Embryonic facial prominence (tissue), 1 donor: ENCODE data around the gene ZSCAN23.
"Not testable (repeated sequence)": the region's sequence is repeated elsewhere in the genome, so short reads cannot be mapped to it uniquely, and the experiment has no call there.

ENCODE experiments used
- DNase-seq: peaks from one replicate; pipeline ENCODE4 v3.0.0-alpha.2; 2016; ENCODE audit errors: extremely low spot score

ZSCAN23 gene

DNA sequence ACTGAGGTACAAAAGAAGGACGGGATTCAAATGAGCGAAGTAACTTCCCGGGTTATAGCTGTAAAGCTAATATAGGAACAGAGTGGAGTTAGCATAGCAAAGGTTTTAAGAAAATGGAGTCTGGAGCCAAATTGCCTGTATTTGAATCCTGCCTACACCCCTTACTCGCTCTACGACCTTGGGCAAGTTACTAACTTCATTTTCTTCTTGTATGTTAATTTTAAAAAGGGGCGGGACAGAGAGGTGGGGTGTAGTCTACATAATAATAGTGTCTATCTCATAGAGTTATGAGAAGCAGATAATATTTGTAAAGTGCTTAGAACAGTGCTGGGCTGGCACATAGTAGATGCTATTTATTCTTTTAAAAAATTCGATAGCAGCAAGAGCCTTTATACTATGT is 705 bp downstream of the ZSCAN23 start:
- no peak for DNase-seq

DNA sequence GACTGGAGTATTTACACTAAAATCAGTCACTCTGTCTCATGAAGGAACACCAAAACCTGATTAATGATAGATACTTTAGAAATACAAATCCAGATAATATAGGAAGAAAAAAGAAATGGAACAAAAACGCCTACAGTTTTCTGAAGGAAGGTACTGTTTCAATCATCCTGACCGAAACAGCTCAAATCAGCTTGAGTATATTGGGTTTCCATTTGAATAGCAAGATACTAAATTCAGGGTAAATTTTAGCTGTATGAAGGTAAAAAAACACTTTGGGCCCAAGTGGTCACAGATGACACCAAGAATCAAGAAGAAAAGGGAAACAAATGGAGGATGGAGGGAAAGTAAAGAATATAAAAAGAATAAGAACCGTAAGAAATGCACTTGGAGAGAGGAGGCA is 6.9 kb downstream of the ZSCAN23 start:
- no peak for DNase-seq

DNA sequence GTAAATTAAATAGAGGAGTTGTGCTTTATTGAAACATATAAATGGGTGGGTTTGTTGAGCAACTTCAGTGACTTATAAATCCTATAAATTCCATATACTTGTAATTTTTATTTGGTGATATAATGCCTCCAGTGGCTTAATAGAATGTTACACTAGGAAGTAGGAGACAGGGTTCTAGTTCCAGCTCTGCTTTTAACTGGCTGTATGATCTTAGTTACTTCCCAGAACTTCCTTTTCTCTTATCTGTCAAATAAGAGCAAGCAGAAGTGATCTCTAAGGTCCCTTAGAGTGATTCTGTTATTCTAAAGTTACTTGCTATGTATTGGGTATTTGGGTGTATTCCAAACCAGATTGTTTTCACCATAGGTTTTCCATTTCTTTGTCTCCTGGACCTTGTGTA is 10.2 kb downstream of the ZSCAN23 start:
- DNase-seq = no peak

DNA sequence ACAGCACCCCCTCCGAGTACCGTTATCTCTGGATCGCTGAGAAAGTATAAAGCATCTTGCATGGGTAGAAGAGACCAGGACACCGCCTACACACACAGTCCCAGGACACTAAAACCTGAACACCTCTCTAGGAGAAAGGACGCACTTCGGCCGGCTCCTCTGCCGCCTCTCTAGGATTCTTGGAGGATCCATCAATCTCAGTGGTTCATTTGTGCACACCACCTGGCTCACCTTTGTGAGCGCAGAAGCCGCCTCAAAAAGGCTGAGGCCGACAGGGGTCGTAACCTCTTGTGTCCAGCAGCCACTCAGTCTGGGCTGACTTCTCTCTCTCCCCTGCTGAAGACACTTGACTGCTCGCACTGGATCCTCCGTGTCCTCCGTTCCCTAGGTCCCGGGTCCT is 13.5 kb downstream of the ZSCAN23 start:
- no peak for DNase-seq

DNA sequence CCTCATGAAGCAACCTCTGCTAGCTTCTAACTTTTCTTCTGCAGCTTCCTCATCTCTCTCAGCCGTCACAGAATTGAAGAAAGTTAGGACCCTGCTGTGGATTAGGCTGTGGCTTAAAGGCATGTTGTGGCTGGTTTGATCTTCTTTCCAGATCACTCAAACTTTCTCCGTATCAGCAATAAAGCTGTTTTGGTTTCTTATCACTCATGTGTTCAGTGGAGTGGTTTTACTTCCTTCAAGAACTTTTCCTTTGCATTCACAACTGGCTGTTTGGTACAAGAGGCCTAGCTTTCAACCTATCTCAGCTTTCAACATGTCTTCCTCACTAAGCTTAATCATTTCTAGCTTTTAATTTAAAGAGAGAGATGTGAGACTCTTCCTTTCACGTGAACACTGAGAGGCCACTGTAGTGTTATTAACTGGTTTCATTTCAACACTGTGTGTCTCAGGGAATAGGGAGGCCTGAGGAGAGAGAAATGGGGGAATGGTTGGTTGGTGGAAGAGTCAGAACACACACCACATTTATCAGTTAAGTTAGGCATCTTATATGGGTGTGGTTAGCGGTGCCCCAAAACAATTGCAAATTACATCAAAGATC is 17.2 kb downstream of the ZSCAN23 start:
- DNase-seq = no peak

DNA sequence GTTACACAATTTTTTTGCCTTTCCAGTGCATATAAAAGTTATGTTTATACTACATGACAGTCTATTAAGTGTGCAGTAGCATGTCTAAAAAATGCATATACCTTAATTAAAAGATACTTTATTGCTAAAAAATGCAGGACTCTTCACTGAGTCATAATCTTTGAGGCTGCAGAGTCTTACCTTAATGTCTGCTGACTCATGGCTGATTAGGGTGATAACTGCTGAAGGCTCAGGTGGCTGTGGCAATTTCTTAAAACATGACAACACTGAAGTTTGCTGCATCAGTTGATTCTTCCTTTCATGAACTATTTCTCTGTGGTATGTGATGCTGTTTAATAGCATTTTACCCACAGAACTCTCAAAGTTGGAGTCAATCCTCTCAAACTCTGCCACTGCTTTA is 19.1 kb downstream of the ZSCAN23 start:
- no peak for DNase-seq

DNA sequence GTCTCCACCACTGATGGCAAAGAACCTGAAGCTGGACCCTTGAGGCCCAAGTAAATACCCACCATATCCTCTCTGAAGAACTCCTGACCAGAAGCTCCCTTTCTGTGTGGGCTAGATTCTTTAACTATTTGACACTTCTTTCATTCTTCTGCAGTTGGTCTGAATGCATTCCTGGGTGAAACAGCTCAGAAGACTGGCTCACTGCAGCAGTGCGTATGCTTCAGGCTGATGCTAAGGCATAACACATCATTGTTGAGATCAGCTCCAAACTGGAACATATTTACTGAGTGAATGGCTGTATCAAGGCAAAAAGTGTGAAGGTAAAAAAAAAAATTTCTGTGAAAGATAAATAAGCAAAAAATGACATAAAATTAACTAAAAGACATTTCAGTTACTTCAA is 19.7 kb downstream of the ZSCAN23 start:
- DNase-seq = no peak

DNA sequence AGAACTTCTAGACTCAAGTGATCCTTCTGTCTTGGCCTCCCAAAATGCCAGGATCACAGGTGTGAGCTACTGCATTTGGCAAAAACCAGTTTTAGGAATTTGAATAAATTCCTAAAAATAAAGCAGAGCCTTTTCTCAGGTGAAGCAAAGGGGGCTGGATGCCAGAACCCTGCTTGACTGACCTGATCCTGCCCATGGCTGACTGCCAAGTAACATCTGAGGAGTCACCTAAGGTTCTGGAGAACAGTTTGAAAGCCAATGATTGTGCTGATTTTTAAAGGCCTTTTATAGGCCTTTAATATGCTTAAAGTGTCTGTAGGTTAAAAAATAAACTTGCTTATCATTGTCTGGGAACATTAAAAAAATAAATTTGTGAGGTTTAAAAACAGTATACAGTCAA is 29.6 kb downstream of the ZSCAN23 start:
- DNase-seq = no peak

DNA sequence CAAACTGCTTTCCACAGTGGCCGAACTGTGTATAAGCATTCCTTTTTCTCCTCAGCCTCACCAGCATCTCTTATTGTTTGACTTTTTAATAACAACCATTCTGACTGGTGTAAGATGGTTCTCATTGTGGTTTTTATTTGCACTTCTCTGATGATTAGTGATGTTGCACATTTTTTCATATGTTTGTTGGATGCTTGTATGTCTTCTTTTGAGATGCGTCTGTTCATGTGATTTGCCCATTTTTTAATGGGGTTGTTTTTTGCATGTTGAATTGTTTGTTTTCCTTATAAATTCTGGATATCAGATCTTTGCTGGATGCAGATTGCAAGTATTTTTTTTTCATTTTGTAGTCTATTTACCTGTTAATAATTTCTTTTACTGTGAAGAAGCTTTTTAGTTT is 32.5 kb downstream of the ZSCAN23 start:
- no peak for DNase-seq

DNA sequence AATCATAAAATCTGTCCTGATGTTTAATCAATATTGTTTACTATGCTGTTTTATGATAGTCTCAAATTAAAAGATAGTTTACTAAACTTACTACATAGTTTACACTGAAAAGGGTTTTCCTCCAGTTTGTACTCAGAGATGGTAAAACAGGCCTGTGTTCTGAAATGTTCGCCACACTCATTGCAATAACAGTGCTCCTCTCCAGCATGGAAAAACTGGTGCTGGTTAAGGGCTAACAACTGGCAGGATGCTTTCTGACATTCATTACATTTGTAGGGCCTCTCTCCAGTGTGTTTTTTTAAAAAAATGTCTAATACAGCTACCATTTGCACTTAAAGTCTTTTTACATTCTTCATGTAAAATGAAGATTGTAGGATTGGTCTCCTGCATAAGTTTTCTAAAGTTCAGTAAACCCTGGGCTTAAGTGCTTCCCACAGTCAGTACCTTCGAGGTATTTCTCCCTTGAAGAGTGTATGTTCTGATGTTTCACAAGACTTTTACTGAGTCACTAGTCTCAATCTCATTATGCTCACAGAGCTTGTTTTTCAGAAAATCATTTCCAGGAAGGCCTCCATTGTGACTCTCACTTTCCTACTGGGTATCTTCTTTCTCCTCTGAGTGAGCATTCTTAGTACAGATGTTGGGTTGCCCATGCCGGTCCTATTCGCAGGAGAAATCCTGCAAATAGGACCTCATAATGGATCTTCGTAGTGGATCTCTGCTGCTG is 35.1 kb downstream of the ZSCAN23 start:
- no peak for DNase-seq

DNA sequence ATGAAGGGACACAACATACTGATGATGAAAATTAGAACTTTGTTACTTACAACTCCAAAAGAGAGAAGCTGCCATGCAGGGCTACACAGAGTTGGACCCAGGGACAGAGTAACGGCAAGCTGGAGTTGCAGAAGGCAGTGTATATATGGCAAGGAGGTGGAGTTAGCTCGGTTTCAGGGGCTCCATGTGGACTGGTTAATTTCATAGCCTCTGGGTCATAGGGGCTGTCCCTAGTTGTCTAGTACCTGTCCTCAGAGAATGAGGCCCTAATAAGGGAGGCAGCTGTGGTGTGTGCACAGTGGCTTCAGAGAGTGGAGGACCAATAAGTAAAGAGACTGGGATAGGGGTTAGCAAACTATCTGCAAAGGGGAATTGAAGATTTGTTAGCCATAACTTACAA is 35.9 kb downstream of the ZSCAN23 start:
- DNase-seq = no peak

DNA sequence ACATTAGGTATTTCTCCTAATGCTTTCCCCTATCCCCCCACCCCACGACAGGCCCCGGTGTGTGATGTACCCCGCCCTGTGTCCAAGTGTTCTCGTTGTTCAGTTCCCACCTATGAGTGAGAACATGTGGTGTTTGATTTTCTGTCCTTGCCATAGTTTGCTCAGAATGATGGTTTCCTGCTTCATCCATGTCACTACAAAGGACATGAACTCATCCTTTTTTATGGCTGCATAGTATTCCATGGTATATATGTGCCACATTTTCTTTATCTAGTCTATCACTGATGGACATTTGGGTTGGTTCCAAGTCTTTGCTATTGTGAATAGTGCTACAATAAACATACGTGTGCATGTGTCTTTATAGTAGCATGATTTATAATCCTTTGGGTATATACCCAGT is 39.4 kb downstream of the ZSCAN23 start:
- DNase-seq = not testable (repeated sequence)

DNA sequence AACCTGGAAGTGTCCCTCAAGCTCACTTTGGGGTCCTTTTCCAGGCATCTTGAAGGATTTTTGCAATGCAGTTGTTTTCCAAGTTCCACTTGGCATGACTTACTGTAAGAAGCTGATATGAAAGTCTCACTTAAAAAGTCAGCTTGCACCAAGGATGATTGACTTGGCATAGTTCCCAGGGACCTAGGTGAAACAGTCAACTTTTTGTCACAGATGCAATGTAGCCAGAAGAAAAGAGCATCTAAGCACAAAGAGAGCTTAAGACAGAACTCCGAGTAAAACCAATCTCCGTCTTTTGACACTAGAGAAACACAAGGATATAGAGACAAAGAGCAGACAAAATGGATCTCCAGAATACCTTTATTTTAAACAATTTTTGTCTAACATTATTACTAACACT is 41.1 kb downstream of the ZSCAN23 start:
- DNase-seq = no peak

DNA sequence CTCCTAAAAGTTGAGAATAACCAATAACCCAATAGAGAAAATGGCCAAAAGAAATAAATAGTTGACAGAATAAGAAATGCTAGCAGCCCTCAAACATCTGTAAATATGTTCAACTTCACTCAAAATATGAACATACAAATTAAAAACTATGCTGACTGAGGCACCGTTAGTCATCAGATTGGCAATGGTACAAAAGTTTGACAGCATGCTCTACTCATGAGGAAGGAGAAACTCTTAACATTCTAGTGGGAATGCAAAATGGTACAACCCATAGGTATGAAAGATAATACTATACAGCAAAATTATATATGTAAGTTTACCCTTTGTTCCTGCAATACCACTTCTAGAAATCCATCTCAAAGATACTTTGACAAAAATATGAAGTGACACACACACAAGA is 42.1 kb downstream of the ZSCAN23 start:
- DNase-seq = no peak

DNA sequence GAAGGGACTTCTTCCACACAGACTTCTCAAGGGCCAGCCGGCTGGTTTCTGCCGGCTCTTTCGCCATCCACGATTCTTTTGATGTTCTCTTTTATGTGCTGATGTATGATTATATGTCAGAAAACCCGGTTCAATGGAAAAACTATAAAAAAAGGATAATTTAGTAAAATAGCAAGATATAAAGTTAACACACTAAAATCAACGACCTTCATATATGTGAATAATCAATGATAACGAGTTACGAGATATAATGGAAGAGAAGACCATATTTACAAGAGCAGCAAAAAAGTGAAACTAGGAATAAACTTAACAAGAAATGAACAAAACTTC is 43.2 kb downstream of the ZSCAN23 start:
- DNase-seq = no peak

DNA sequence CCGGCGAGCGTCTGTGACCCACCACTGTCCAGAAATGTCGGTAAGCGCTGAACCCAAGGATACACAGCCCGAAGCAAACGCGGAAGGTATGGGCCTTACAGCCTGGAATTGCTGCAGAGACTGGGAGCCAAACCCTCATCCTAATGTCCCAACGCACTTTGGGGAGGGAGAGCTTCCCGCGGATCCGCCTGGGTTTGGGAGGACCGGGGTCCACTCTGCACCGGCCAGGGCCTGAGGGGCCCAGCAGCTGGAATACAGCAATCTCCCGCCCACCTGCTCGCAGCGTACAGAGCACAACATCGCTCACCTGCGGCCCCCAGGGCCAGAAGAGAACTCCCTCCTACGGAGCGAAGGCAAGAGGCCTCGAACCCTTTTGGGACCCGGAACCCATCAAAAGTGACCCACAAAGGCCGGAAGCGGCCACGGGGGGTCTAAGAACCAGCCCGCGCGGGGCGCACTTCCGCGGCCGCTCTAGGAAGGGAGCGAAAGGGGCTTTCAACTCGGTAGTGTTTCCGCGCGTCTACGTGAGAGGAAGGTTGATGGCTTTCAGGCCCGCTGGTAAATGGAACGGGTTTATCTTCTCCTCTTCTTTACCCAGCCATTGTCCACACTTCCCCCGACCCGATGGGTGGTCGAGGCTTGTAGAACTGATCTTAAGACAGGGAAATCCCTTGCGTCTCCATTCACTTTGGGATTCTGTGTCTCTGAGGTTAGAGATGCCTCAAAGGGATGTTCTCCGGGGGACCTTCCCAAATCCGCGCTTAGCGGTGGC is 43.8 kb downstream of the ZSCAN23 start, which contains the start of gene ZSCAN12:
Gene ZSCAN12 (minus strand): TSS at position 398 of the 772 bp plus-strand sequence. CDS start 1,342 bp downstream, outside the sequence.
- peak; percentile 65 for DNase-seq

DNA sequence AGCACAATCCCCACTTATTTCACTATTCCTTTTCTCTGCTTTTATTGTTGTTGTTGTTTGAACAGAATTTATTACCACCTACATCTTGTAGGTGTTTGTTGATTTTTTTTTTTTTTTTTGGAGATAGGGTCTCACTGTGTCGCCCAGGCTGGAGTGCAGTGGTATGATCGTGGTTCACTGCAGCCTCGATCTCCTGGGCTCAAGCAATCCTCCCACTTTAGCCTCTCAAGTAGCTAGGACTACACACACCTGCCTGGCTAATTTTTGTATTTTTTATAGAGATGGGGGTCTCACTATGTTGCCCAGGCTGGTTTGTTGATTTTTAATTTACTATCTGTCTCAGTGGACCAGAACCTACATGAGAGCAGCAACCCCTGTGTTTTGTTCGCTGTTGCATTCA is 47.4 kb downstream of the ZSCAN23 start:
- DNase-seq = no peak

DNA sequence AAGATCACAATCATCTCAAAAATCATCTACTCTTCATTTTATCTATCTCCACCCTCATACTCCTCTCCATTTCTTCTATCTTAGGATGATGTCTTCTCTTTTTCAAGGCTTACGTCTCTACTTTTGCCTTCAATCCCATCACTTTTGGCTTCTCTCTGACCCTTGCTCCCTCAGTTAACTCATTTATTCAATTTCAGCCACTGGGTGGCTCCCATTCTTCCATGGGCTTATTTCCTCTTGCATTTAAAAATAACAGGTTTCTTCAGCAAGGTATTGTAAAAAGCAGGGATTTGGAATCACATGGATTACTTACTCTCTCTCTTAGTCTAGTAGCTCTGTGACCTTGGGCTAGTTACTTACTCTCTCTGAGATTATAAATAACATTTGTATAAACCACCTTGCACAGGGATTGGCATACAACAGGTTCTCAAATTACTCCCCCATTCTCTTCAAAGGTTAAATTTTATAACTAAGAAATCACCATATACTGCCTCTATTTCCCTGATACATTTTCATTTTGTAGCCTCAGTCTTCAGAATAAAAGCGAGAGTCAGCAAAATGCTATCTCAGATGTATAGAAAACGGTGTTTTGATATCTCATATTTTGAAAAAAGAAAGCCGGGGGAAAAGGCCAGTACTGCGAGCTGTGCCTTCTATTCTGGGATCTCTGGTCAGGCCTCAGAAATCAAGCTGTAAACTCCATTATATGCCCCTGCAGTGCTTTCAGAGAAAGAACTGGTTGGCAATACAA is 49.2 kb downstream of the ZSCAN23 start:
- DNase-seq = no peak

DNA sequence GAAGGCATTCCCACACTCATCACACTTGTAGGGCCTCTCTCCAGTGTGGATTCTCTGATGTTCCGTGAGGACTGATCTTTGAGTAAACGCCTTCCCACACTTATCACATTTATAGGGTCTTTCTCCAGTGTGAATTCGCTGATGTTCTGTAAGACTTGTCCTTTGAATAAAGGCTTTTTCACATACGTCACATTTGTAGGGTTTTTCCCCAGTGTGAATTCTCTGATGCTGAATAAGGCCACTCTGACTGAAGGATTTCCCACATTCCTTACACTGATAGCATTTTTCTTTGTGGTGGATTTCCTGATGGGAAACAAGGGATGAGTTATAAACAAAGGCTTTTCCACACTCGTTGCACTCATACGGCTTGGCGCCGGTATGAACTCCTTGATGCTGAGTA is 52.6 kb downstream of the ZSCAN23 start:
- DNase-seq = no peak

DNA sequence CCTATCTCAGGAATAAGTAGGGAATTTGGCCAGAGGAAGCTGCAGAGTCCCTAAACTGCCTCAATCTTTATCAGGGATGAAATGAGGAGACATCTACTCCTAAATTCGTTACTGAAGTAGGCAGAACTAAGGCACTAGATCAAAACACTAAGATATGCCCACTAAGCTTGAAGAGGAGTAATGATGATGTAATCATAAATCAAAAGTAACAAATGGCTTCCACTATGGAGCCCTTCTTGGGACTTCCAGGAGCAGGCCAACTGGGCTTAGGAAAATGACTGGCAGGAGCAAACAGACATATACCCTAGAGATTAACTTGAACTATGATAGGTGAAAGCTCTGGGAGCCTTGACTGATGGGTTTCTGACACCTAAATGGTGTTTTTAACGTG is 59.2 kb downstream of the ZSCAN23 start:
- DNase-seq = no peak

DNA sequence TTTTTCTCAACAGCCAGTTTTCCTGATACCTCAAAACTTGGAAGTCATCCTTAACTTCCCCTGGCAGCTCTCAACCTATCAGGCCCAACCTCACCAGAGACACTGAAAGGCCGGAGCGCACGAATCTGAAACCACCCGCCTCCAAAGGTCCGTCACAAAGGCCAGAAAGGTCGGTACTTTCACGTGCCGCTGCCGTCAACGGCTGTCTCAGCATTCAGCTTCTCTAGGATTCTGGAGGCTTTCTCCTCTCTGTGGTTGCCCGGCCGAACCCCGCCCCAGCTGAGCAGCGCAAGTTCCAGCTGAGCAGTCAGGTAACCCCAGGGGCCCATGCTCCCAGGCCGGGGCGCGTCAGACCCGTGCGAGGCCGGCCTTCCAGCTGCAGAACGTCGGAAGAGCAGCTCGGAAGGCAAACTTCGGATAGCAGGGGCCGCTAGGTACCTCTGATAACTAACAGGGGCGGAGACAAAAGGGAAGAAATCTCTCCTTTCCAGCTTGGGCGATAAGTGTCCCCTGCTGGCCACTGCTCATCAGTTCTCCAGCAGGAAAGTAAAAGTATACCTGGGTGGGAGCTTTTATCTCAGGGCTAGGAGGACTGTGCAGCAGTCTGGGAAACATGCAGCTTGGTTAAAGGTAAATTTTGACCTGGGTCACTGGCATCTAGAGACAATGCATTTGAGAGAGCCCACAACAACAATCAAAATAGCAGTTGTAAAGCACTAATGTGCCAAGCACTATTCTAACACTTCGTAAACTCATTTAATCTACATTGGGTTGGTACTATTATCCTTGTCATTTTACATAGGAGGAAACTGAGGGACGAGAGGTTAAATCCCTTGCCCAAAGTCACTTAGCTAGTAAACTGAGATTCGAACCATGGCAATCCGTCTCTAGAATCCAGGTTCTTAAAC is 59.8 kb downstream of the ZSCAN23 start:
- peak; percentile 28 for DNase-seq
